GM06990 (cell line): ENCODE data around the gene PPDPF.
A peak's percentile ranks its signal among the peaks of the same experiment; 100 is the strongest.

Experiments
- DNase-seq: peaks from one replicate; pipeline ENCODE4 v3.0.0-alpha.2; 2011; ENCODE audit not compliant: insufficient read length; ENCODE audit errors: extremely low read depth
- H3K27me3 ChIP-seq: replicated peaks from 2 replicates; pipeline ENCODE4 v1.6.0; 2011; ENCODE audit warnings: low read length; ENCODE audit not compliant: control insufficient read depth, insufficient read depth
- H3K36me3 ChIP-seq: 2 replicates; pipeline ENCODE4 v1.5.1; 2011; ENCODE audit warnings: low read length; ENCODE audit not compliant: control insufficient read depth, insufficient read depth
- H3K4me3 ChIP-seq: replicated peaks from 2 replicates; pipeline ENCODE4 v1.5.1; 2011; ENCODE audit warnings: low read depth, mild to moderate bottlenecking, control low read depth, low read length
- TF ChIP-seq, protein P1 (sequence below): IDR thresholded peaks from 2 replicates; pipeline ENCODE4 v1.5.1; 2011; ENCODE audit warnings: low read length, control low read depth, mild to moderate bottlenecking, inconsistent platforms; ENCODE audit not compliant: insufficient read depth, poor library complexity, severe bottlenecking

Gene PPDPF

GRCh38 chr20:63517376-63518309, 2.9 kb upstream of the PPDPF start:
- DNase-seq = peak; percentile 6
- Histone ChIP-seq H3K36me3 (peaks cover 5% of the 10 kb centered on the region), H3K27me3 (no peaks in the 10 kb centered on the region), H3K4me3 (no peak overlapping the region)
- TF ChIP-seq, protein P1, sequence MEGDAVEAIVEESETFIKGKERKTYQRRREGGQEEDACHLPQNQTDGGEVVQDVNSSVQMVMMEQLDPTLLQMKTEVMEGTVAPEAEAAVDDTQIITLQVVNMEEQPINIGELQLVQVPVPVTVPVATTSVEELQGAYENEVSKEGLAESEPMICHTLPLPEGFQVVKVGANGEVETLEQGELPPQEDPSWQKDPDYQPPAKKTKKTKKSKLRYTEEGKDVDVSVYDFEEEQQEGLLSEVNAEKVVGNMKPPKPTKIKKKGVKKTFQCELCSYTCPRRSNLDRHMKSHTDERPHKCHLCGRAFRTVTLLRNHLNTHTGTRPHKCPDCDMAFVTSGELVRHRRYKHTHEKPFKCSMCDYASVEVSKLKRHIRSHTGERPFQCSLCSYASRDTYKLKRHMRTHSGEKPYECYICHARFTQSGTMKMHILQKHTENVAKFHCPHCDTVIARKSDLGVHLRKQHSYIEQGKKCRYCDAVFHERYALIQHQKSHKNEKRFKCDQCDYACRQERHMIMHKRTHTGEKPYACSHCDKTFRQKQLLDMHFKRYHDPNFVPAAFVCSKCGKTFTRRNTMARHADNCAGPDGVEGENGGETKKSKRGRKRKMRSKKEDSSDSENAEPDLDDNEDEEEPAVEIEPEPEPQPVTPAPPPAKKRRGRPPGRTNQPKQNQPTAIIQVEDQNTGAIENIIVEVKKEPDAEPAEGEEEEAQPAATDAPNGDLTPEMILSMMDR = no peak

DNA sequence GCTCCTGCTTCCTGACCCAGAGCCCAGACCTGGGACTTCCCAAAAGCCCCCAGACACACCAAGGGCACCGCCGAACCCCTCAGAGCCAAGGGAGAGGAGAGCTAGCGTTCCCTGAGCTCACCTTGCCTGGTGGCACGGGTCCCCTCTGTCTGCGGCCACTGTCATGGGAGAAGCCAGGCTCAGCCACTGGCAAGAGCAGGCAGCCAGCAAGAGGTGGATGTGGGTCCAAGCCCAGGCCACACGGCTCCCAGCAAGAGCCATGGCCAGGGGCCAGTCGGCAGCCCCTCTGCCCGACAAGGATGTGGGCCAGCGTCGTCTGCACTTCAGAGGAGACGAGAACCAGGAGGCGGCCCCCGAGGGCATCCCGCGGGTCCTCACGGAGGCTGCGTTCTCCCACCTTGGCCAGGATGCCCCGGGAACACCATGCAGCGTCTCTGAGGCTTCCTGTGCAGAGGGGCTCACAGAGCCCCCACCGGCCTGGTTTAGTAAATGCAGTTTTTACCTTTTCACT, 2.2 kb upstream of the PPDPF start:
- TF ChIP-seq, protein P1 = no peak
- Histone ChIP-seq H3K4me3 (no peak overlapping the region), H3K36me3 (peaks cover 11% of the 10 kb centered on the region), H3K27me3 (no peaks in the 10 kb centered on the region)
- DNase-seq = peak; percentile 10

DNA sequence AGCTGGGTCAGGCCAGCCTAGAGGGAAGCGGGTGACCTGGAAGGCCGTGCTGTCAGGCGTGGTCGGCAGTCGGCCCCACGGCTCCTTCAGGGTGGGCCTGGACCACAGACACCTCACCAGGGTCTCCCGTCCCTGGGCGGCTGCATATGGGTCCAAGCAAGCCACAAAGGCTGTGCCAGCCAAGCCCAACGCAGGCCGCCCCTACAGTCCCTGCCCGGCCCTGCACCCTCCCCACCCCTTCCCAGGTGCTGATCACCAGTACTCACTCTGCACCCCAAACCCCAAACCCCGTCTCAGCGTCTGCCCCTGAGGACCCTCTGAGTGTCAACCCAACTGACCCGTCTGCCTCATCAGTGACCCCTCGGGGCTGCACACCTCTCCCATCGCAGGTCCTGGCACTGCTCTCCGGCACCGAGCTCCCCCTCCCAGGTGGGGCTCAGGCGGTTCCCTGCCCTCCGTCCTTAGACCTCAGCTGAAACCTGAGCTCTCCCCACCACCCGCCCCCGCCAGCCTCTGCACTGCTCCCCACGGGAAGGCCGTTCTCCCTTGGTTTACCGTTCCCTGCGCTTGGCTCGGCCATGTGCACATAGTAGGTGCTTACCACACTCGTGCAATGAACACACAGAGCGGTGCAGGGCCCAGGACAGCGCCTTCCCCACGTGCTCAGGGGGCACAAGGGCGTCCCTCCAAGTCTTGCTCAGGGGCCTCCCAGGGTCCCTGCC, 1.5 kb upstream of the PPDPF start:
- H3K4me3 ChIP-seq = peak overlapping the region; percentile 90
- TF ChIP-seq, protein P1 = no peak
- DNase-seq = peak; percentile 14
- peaks cover 13% of the 10 kb centered on the region for H3K36me3 ChIP-seq
- H3K27me3 ChIP-seq = no peaks in the 10 kb centered on the region

GRCh38 chr20:63519668-63520503, 679 bp upstream of the PPDPF start:
- H3K27me3 ChIP-seq = no peaks in the 10 kb centered on the region
- TF ChIP-seq, protein P1 = no peak
- peak overlapping the region; percentile 90 for H3K4me3 ChIP-seq
- DNase-seq = peak; percentile 77
- peaks cover 13% of the 10 kb centered on the region for H3K36me3 ChIP-seq

GRCh38 chr20:63520934-63521601, 503 bp downstream of the PPDPF start:
- Histone ChIP-seq H3K27me3 (no peaks in the 10 kb centered on the region), H3K36me3 (peaks cover 13% of the 10 kb centered on the region), H3K4me3 (peak overlapping the region; percentile 90)
- TF ChIP-seq, protein P1 = peak; percentile 28
- peak; percentile 85 for DNase-seq
